A673 (cell line): ENCODE measurements around the gene CDON. TPM values are rescaled to one million over a fixed set of nuclear protein-coding genes. Genes with fewer than 3 reads are reported as not detected.
A peak's percentile ranks its signal among the peaks of the same experiment; 100 is the strongest.

ENCODE experiments used
- BruUV-seq: library from RNA; stranded (reverse); fragments of 400-500 nt; replicated peaks from 2 replicates; lab custom pipeline; 2021; lab: Mats Ljungman, UMichigan
- CTCF ChIA-PET: fragments of 300-600 bp; sonication (Branson Sonifier 250); formaldehyde crosslinking; loops from one replicate; lab custom pipeline; 2022; ENCODE audit warnings: antibody characterized with exemption; lab: Charles Lee
- POLR2A ChIA-PET: fragments of 300-600 bp; sonication (Branson Sonifier 250); formaldehyde crosslinking; loops from one replicate; lab custom pipeline; 2022; ENCODE audit warnings: antibody characterized with exemption; ENCODE audit not compliant: low non-redundant PET; lab: Charles Lee
- DNase-seq: peaks from one replicate; pipeline ENCODE4 v3.0.0-alpha.2; 2015; ENCODE audit warnings: low spot score
- H3K27ac ChIP-seq: fragments of 200-600 bp; sonication (generic); 2 replicates; pipeline ENCODE4 v1.5.1; 2016; ENCODE audit warnings: mixed run types, low read depth, mild to moderate bottlenecking, mixed read lengths, antibody characterized with exemption, low read length; ENCODE audit not compliant: poor library complexity, severe bottlenecking
- H3K27me3 ChIP-seq: fragments of 200-600 bp; sonication (generic); replicated peaks from 2 replicates; pipeline ENCODE4 v1.6.1; 2017; ENCODE audit warnings: mixed run types, low read depth, mild to moderate bottlenecking, mixed read lengths, antibody characterized with exemption, low read length; ENCODE audit not compliant: insufficient read depth, poor library complexity
- H3K36me3 ChIP-seq: fragments of 200-600 bp; sonication (generic); 2 replicates; pipeline ENCODE4 v1.6.1; 2016; ENCODE audit warnings: mixed run types, mild to moderate bottlenecking, mixed read lengths, antibody characterized with exemption, low read length; ENCODE audit not compliant: insufficient read depth, poor library complexity, severe bottlenecking
- H3K4me1 ChIP-seq: fragments of 200-600 bp; sonication (generic); 2 replicates; pipeline ENCODE4 v1.6.1; 2017; ENCODE audit warnings: mixed run types, mild to moderate bottlenecking, mixed read lengths, antibody characterized with exemption, low read length; ENCODE audit not compliant: insufficient read depth, poor library complexity, severe bottlenecking
- H3K4me3 ChIP-seq: fragments of 200-600 bp; sonication (generic); 2 replicates; pipeline ENCODE4 v1.5.1; 2016; ENCODE audit warnings: low read depth, mixed run types, mild to moderate bottlenecking, mixed read lengths, low read length; ENCODE audit not compliant: poor library complexity, severe bottlenecking
- H3K9me3 ChIP-seq: fragments of 200-600 bp; sonication (generic); 2 replicates; pipeline ENCODE4 v1.6.1; 2016; ENCODE audit warnings: mixed run types, low read depth, mild to moderate bottlenecking, mixed read lengths, antibody characterized with exemption, low read length; ENCODE audit not compliant: poor library complexity, severe bottlenecking
- EZH2 ChIP-seq: fragments of 200-600 bp; sonication (generic); IDR thresholded peaks from 2 replicates; pipeline ENCODE4 v1.6.1; 2017; ENCODE audit warnings: borderline replicate concordance, low read depth, mild to moderate bottlenecking, mixed read lengths, antibody characterized with exemption, low read length; ENCODE audit not compliant: poor library complexity, severe bottlenecking
- intact Hi-C: fragments of 100-400 bp; cut with micrococcal nuclease; formaldehyde crosslinking; loops from one replicate; pipeline ENCODE4 v1.10.0; 2022; ENCODE audit not compliant: unreplicated experiment
- total RNA-seq: library from RNA; stranded (reverse); gene quantifications from 2 replicates; pipeline ENCODE4 v1.2.3, GENCODE V29; 2021
- TF ChIP-seq, protein P1 (sequence below): fragments of 300-800, 200-600 bp; sonication (generic); conservative IDR thresholded peaks from 2 replicates; pipeline ENCODE4 v1.5.1; 2017; ENCODE audit warnings: low read depth, mild to moderate bottlenecking, antibody characterized with exemption, low read length, moderate library complexity, mixed read lengths

Gene CDON
- total RNA-seq, 1 experiment from 2014 or later: 25.3 TPM

GRCh38 chr11:126084608-126084912 is 21.9 kb upstream of the CDON start:
- Histone ChIP-seq H3K27ac (no peak overlapping the region), H3K36me3 (no peaks in the 10 kb centered on the region), H3K9me3 (no peaks in the 10 kb centered on the region), H3K27me3 (no peaks in the 10 kb centered on the region), H3K4me1 (peaks cover 13% of the 10 kb centered on the region), H3K4me3 (no peak overlapping the region)
- BruUV-seq: no TSS peak
- CTCF ChIA-PET: no interaction called here
- TF ChIP-seq EZH2: no peak
- TF ChIP-seq, protein P1, sequence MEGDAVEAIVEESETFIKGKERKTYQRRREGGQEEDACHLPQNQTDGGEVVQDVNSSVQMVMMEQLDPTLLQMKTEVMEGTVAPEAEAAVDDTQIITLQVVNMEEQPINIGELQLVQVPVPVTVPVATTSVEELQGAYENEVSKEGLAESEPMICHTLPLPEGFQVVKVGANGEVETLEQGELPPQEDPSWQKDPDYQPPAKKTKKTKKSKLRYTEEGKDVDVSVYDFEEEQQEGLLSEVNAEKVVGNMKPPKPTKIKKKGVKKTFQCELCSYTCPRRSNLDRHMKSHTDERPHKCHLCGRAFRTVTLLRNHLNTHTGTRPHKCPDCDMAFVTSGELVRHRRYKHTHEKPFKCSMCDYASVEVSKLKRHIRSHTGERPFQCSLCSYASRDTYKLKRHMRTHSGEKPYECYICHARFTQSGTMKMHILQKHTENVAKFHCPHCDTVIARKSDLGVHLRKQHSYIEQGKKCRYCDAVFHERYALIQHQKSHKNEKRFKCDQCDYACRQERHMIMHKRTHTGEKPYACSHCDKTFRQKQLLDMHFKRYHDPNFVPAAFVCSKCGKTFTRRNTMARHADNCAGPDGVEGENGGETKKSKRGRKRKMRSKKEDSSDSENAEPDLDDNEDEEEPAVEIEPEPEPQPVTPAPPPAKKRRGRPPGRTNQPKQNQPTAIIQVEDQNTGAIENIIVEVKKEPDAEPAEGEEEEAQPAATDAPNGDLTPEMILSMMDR: no peak
- DNase-seq: no peak
- intact Hi-C loops: no loop called here
- POLR2A ChIA-PET: no interaction called here

GRCh38 chr11:126083829-126084607 is 21.4 kb upstream of the CDON start:
- BruUV-seq: no TSS peak
- TF ChIP-seq EZH2: no peak
- TF ChIP-seq, protein P1: no peak

DNA sequence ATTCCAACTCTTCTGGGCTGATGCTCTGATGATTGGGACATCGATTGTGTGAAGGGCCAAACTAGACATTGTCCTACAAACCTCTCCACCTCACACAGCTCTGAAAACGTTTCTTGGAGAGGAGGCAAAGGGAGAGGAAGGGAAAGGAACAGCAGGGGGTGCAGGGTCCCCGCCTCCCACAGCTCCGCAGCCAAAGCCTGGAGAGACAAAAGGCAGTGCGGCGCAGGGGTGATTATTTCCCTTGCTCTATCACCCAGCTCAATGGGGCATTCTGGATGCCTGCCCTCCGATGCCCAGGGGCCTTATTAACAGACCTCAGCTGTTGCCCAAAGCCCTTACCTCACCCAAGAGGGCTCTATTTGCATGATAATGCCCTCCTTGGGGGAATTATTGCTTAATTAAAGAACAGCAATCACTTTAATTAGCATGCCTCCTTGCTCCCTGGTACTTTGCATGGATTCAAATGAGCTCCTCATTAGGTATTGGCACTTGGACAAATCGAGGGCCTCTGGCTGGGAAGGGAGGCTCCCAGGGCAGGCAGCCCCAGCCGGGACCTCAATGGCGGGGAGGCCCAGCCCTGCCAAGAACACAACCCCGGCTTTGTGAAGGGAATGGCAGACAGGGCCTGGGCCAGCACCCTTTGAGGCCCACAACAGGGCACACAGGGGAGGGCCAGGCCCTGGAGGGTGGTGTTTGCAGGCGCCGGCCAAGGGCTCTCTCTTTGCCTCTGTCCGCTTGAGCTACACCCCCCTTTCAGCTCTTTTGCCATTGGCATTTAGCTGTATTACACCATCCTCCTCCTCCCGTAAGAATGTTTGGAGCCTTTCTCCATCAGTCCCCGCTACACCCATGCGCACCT is 19.8 kb upstream of the CDON start:
- H3K4me1 ChIP-seq: peaks cover 13% of the 10 kb centered on the region
- H3K36me3 ChIP-seq: no peaks in the 10 kb centered on the region
- peak; percentile 38 for DNase-seq
- no peak for TF ChIP-seq EZH2
- TF ChIP-seq, protein P1: no peak
- H3K9me3 ChIP-seq: no peaks in the 10 kb centered on the region
- intact Hi-C loops: no loop called here
- CTCF ChIA-PET: no interaction called here
- BruUV-seq: no TSS peak
- H3K4me3 ChIP-seq: no peak overlapping the region
- POLR2A ChIA-PET: no interaction called here
- no peak overlapping the region for H3K27ac ChIP-seq
- H3K27me3 ChIP-seq: no peaks in the 10 kb centered on the region

More at GRCh38 chr11:126083829-126084607, 21.4 kb upstream of the CDON start:
- CTCF ChIA-PET: no interaction called here
- intact Hi-C loops: no loop called here
- POLR2A ChIA-PET: no interaction called here
- Histone ChIP-seq H3K36me3 (no peaks in the 10 kb centered on the region), H3K4me1 (peaks cover 13% of the 10 kb centered on the region), H3K4me3 (no peak overlapping the region), H3K9me3 (no peaks in the 10 kb centered on the region), H3K27ac (no peak overlapping the region), H3K27me3 (no peaks in the 10 kb centered on the region)
- peak; percentile 42 for DNase-seq
